ENCODE measurements around the gene IKZF5. TPM values are rescaled to one million over a fixed set of nuclear protein-coding genes. Genes with fewer than 3 reads are reported as not detected.

Gene IKZF5, protein sequence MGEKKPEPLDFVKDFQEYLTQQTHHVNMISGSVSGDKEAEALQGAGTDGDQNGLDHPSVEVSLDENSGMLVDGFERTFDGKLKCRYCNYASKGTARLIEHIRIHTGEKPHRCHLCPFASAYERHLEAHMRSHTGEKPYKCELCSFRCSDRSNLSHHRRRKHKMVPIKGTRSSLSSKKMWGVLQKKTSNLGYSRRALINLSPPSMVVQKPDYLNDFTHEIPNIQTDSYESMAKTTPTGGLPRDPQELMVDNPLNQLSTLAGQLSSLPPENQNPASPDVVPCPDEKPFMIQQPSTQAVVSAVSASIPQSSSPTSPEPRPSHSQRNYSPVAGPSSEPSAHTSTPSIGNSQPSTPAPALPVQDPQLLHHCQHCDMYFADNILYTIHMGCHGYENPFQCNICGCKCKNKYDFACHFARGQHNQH
- total RNA-seq: 10 to 100 TPM; 15.2 to 21.5 TPM

GRCh38 chr10:123008355-123009104 is at the start of gene IKZF5, which contains the start of gene ACADSB:
TSS of gene IKZF5 (minus strand) at chr10:123008795. CDS start at chr10:122998625, 10,170 bp downstream.
TSS of gene ACADSB (plus strand) at chr10:123009006. CDS start at chr10:123009030, 24 bp downstream.
- Mint-ChIP-seq H3K27me3 (no peaks in the 10 kb centered on the region), H3K36me3 (ENCODE audit: low read depth) (peaks cover 16% of the 10 kb centered on the region), H3K9me3 (no peaks in the 10 kb centered on the region), H3K4me1 (ENCODE audit: low read depth) (peaks cover 38% of the 10 kb centered on the region), H3K27ac (peak within 1 kb of the TSS; percentile 99), H3K4me3 (peak within 1 kb of the TSS; percentile 94)
- intact Hi-C loops (cut with micrococcal nuclease): loop anchor here (2.0 kb wide), 1 partner anchor 54 kb away; the partner anchor contains the start of gene C10orf88
- TF ChIP-seq CTCF (IDR thresholded peaks at IDR 0.05): no peak
- ATAC-seq (peak; percentile 96), DNase-seq (peak; percentile 98)
- ChIA-PET CTCF (interaction anchor here (1.3 to 4.5 kb wide), 2 partner anchors 25 to 28 kb away, joined by 4 to 30 read pairs; partner anchors contain the start of gene PSTK), POLR2A (interaction anchor here (0.8 to 2.8 kb wide), 11 partner anchors 10 to 151 kb away, joined by 3 to 38 read pairs (median 4); partner anchors contain the start of genes C10orf88 and PSTK)

DNA sequence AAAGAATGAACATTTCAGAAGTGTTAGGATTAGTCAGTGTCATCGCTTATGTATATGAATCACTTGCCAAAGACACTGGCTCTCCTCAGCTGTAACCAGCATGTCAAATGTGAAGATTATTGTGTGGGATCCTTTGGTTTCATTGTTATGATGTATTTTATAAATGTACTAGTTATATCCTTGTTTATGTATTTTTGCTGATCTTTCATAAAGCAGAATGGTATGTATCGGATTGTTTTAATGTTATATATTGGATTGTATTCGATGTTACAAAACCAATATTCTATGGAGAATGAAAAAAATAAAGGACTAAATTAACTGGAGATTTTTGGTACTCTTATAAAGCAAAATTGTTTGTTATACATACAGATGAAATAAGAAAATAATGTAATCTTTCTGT is 49.4 kb upstream of the IKZF5 start:
- DNase-seq (no peak), ATAC-seq (no peak)
- no peak overlapping the region for H3K4me3 Mint-ChIP-seq
- H3K27me3 Mint-ChIP-seq: no peaks in the 10 kb centered on the region
- peaks cover 14% of the 10 kb centered on the region for H3K36me3 Mint-ChIP-seq (ENCODE audit: low read depth)
- H3K9me3 Mint-ChIP-seq: no peaks in the 10 kb centered on the region
- intact Hi-C loops (cut with micrococcal nuclease): no loop called here
- H3K4me1 Mint-ChIP-seq (ENCODE audit: low read depth): no peaks in the 10 kb centered on the region
- H3K27ac Mint-ChIP-seq: no peak overlapping the region
- no peak for TF ChIP-seq CTCF (IDR thresholded peaks at IDR 0.05)
- ChIA-PET POLR2A (no interaction called here), CTCF (interaction anchor here (0.6 to 2.0 kb wide), 2 partner anchors 10 to 14 kb away, joined by 3 to 6 read pairs; no protein-coding TSS in a partner anchor)

- Mint-ChIP-seq H3K36me3 (ENCODE audit: low read depth) (peaks cover 8% of the 10 kb centered on the region), H3K9me3 (no peaks in the 10 kb centered on the region), H3K4me3 (no peak overlapping the region), H3K27ac (no peak overlapping the region), H3K4me1 (ENCODE audit: low read depth) (peaks cover 4% of the 10 kb centered on the region), H3K27me3 (no peaks in the 10 kb centered on the region)
- no peak for TF ChIP-seq CTCF (IDR thresholded peaks at IDR 0.05)
- CTCF ChIA-PET: interaction anchor here (0.9 to 2.2 kb wide), 5 partner anchors 11 to 514 kb away, joined by 3 to 8 read pairs (median 3); no protein-coding TSS in a partner anchor
- intact Hi-C loops (cut with micrococcal nuclease): no loop called here
- ATAC-seq (no peak), DNase-seq (no peak)
- POLR2A ChIA-PET: no interaction called here
Observed at GRCh38 chr10:123045961-123046731, 37.6 kb upstream of the IKZF5 start.

GRCh38 chr10:123044391-123044790 is 35.8 kb upstream of the IKZF5 start:
- H3K27ac Mint-ChIP-seq: no peak overlapping the region
- no peaks in the 10 kb centered on the region for H3K9me3 Mint-ChIP-seq
- H3K36me3 Mint-ChIP-seq (ENCODE audit: low read depth): peaks cover 6% of the 10 kb centered on the region
- no peak for TF ChIP-seq CTCF (IDR thresholded peaks at IDR 0.05)
- ChIA-PET CTCF (interaction anchor here (0.6 to 2.2 kb wide), 7 partner anchors 10 to 530 kb away, joined by 3 to 8 read pairs (median 4); no protein-coding TSS in a partner anchor), POLR2A (no interaction called here)
- no peak overlapping the region for H3K4me3 Mint-ChIP-seq
- intact Hi-C loops (cut with micrococcal nuclease): loop anchor here (5.0 kb wide), 1 partner anchor 513 kb away; no protein-coding TSS in a partner anchor
- peaks cover 4% of the 10 kb centered on the region for H3K4me1 Mint-ChIP-seq (ENCODE audit: low read depth)
- H3K27me3 Mint-ChIP-seq: no peaks in the 10 kb centered on the region
- DNase-seq: no peak
- ATAC-seq: no peak

Measured in activated CD8-positive, alpha-beta T cell treated with anti-CD3 and anti-CD28 coated beads for 36 hours (primary cell).